ENCODE results near the gene MORC1. TPM values are rescaled to one million over a fixed set of nuclear protein-coding genes. Genes with fewer than 3 reads are reported as not detected.

MORC1 gene, protein sequence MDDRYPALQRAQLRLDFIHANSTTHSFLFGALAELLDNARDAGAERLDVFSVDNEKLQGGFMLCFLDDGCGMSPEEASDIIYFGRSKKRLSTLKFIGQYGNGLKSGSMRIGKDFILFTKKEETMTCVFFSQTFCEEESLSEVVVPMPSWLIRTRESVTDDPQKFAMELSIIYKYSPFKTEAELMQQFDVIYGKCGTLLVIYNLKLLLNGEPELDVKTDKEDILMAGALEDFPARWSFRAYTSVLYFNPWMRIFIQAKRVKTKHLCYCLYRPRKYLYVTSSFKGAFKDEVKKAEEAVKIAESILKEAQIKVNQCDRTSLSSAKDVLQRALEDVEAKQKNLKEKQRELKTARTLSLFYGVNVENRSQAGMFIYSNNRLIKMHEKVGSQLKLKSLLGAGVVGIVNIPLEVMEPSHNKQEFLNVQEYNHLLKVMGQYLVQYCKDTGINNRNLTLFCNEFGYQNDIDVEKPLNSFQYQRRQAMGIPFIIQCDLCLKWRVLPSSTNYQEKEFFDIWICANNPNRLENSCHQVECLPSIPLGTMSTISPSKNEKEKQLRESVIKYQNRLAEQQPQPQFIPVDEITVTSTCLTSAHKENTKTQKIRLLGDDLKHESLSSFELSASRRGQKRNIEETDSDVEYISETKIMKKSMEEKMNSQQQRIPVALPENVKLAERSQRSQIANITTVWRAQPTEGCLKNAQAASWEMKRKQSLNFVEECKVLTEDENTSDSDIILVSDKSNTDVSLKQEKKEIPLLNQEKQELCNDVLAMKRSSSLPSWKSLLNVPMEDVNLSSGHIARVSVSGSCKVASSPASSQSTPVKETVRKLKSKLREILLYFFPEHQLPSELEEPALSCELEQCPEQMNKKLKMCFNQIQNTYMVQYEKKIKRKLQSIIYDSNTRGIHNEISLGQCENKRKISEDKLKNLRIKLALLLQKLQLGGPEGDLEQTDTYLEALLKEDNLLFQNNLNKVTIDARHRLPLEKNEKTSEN
- not detected in 2 replicates for total RNA-seq

GRCh38 chr3:109117939-109118338 is at the start of gene MORC1:
Gene MORC1, minus strand, starts transcription at chr3:109118134. Its CDS starts 75 bp downstream, at chr3:109118059.

DNA sequence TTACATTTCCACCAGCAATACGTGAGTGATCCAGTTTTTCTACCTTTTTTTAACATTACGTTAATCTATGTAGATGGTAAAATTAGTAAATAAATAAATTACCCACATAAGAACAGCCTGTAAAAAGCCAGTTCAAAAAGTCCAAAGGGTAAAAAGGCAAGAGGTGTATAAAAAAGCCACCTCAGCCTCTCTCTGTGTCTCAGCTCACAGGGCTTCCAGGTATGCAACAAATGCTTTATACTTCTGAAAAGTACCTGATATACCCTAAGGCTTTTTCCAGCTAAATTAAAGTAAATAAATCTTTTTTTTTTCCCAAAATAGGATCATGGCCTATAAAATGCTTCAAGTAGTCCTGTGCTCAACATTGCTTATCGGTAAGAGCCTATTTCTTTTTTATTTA is 18.6 kb upstream of the MORC1 start, which contains the start of gene C3orf85:
C3orf85 (plus strand) TSS at position 197 of the 400 bp plus-strand sequence; CDS start at position 326, 129 bp downstream.

GRCh38 chr3:108953700-108954099 is 164.2 kb downstream of the MORC1 start, which contains the start of gene GUCA1C:
Gene GUCA1C, minus strand, starts transcription at chr3:108953879. Its CDS starts 117 bp downstream, at chr3:108953762.

Other genes starting within 250 kb of the MORC1 start
- not detected in 2 replicates for gene GUCA1C, start 164.3 kb downstream of the MORC1 start, total RNA-seq
- not detected in 2 replicates for gene C3orf85, start 18.6 kb upstream of the MORC1 start, total RNA-seq
- gene DPPA2, start 198.4 kb upstream of the MORC1 start, total RNA-seq, result not detected in 2 replicates
- not detected in 2 replicates for gene DPPA4, start 219.4 kb upstream of the MORC1 start, total RNA-seq